HUDEP-2 (cell line): Measurements from ENCODE around the gene DDB1.

Experiments
- DNase-seq, 76 experiments: peaks; one replicate each; lab custom pipeline; 2025; ENCODE audit not compliant: unreplicated experiment in 76 of 76; lab: John Stamatoyannopoulos, UW

The DDB1 gene

GRCh38 chr11:61357233-61357893 is 24.5 kb upstream of the DDB1 start:
- no peak for DNase-seq

DNA sequence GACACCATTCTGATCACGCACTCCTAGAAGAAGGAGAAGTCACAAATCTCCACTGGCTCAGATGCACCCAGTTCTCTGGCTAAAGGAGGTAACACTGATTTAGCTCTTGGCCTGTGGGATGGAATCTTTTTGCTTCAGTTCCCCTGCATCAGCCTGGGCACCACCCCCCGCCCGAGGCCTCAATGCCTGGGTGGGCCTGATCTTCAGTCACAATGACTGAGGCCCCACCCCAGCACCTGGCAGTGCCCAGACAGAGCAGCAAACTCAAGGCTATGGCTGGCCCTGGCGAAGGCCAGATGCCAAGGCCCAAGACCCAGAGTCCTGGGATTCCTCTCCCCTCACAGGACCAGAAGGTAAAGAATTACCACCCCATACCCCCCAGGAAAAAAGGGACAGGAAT is 23.8 kb upstream of the DDB1 start:
- DNase-seq, result no peak

- no peak for DNase-seq
Observed at GRCh38 chr11:61354208-61354607, 21.3 kb upstream of the DDB1 start.

- peak in 38 of 76 experiments; percentile 7 to 59 (median 30) for DNase-seq
Observed at GRCh38 chr11:61353131-61354067, 20.5 kb upstream of the DDB1 start.

DNA sequence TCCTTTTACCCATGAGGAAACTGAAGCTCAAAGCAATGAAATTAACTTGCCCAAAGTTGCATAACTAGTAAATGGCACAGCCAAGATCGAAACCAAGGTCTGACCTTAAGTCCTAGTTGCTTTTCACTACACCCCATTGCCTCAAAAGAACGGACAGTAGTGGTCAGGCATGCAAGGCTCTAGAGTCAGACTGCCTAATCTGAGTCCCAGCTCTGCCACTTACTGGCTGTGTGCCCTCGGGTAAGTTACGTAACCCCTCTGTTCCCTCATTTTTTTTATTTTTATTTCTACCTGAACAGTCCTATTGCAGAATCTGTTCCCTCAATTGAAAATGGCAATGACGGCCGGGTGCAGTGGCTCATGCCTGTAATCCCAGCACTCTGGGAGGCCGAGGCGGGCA is 19.1 kb upstream of the DDB1 start:
- no peak for DNase-seq

DNA sequence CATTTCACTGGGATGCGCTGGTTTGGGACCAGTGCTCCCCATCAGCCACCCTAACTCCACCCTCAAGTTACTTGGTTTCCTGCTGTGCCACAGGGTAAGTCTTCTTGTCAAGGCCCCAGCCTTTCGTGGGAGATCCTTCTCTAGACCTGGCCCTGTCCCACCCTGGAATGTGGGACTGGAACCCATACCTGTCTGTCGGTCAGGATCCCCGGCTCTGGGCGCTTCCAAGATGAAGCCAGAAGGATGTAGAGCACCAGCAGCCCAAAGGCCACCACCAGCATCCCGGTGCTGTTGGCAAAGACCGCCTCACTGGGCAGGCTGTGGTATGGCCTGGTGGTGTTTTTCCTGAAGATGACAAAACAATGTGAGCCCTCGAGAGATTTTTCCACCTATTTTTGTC is 17.9 kb upstream of the DDB1 start:
- no peak for DNase-seq

DNA sequence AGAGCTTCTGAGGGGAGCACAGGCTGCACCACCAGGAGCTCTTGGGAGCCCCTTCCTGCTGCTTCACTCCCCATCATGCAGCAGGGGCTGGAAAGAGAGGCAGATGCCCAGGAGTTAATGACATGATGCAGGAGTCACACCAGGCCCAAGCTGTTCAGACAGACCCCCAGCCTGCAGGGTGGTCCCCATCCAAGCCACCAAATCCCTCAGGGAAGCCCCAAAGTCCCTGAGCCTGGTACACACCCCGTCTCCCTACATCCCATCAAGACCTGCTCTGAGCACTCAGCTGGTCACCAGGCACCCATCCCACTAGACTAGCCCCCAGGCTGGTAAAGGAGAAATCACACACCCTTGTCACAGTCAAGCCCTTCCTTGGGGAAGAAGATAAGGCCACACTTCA is 17.4 kb upstream of the DDB1 start:
- no peak for DNase-seq

DNA sequence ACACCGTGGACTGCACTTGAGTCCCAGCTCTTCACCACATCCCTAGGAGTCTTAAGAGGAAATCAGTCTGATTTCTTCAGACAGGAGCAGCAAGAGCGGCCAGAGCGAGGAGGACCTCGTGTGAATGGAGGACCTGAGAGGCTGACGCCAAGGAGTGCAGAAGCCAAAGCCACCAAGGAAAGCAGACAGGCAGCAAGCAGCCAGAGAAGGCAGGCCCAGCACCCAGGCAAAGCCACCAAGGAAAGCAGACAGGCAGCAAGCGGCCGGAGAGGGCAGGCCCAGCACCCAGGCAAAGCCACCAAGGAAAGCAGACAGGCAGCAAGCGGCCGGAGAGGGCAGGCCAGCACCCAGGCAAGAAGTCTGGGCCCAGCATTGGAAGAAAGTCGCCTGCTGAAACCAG is 17.0 kb upstream of the DDB1 start:
- DNase-seq, result no peak

GRCh38 chr11:61349189-61349751 is 16.4 kb upstream of the DDB1 start:
- no peak for DNase-seq

- DNase-seq, result peak in 1 of 76 experiments; percentile 24
Observed at GRCh38 chr11:61347916-61348461, 15.1 kb upstream of the DDB1 start.

GRCh38 chr11:61345954-61346843 is 13.3 kb upstream of the DDB1 start:
- peak in 62 of 76 experiments; percentile 13 to 77 (median 47) for DNase-seq

DNA sequence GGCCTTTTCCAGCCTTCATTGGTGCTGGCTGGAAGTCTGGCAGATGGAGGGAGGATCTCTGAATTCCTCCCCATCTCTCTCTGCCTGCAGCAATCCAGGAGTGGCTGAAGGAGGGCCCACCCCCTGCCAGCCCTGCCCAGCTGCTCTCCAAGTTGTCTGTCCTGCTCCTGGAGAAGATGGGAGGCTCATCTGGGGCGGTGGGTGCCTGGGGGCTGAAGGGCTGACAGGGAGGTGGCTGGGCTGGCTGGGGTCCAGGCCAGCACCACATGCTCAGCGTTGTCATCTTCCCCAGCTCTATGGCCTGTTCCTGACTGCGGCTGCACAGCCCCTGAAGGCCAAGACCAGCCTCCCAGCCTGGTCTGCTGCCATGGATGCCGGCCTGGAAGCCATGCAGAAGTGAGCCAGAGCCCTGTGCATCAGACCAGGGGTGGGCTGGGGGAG is 12.3 kb upstream of the DDB1 start:
- no peak for DNase-seq

DNA sequence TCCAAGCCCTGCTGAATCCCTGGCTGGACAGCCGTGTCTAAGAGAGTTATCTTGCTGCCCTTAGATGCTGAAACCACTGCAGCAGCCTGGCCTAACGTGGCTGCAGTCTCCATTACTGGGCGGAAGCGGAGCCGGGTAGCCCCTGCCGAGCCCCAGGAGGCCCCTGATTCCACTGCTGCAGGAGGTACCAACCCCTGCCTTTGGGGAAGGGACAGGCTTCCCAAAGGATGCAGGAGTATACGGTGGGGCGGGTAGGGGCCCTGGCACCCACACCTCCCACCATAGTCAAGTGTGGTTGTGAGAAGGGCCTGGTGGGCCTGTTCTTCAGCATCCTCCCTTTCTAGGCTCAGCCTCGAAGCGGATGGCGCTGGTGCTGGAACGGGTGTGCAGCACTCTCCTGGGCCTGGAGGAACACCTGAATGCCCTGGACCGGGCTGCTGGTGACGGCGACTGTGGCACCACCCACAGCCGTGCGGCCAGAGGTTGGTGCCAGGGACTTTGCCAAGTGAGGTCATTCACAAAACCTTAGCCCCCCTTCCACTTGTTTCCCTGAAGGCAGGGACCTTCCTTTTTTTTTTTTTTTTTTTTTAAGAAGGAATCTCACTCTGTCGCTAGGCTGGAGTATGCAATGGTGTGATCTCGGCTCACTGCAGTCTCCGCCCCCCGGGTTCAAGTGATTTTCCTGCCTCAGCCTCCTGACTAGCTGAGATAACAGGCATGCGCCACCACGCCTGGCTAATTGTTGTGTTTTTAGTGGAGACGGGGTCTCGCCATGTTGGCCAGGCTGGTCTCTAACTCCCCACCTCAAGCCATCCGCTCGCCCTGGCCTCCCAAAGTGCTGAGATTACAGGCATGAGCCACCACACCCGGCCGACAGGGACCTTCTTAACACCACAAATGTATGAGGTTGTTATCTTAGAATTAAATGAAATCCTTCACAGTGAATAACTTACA is 11.2 kb upstream of the DDB1 start:
- DNase-seq, result peak in 2 of 76 experiments; percentile 7 to 14

- no peak for DNase-seq
Observed at GRCh38 chr11:61342207-61342803, 9.4 kb upstream of the DDB1 start.

GRCh38 chr11:61341706-61342105 is 8.8 kb upstream of the DDB1 start:
- DNase-seq, result no peak

DNA sequence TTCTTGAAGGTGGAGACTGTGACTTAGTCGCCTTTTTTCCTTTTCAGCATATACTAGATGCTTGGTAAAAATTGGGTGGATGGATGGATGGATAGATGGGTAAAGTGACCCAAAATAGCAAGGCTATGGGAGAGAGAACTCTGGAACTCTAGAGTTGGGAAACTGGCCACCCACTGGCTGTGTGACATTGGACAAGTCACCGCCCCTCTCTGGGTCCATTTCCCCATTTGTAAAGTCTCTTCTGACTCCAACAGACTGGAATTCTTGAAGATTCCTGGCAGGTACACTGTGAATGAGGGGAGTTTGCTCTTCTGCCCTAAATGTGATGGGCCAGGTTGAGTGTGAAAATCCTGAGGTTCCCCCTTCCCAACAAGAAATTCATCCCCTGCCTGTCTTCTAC is 8.1 kb upstream of the DDB1 start:
- no peak for DNase-seq

DNA sequence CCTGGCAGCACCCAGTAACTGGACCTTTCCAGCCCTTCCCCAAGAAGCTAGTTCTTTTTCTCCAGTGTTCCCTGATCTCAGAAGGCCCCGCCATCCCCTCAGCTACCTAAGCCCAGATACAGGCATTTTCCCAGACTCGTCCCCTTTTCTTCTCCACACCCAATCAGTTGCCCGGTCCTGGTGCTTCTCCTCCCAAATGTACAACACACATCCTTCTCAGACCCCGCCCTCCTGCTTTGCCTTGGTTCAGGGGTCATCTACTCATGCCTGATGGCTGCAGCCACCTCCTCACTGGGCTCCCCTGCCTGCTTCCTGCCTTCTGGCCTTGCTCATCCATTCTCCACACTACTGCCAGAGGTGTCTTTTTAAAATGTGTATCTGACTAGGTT is 6.6 kb upstream of the DDB1 start:
- DNase-seq, result no peak

- DNase-seq, result no peak
Observed at GRCh38 chr11:61338783-61339489, 6.0 kb upstream of the DDB1 start.
